ENCODE results near the gene ZFP1. TPM values are rescaled to one million over a fixed set of nuclear protein-coding genes. Genes with fewer than 3 reads are reported as not detected.
A peak's percentile ranks its signal among the peaks of the same experiment; 100 is the strongest.

The ZFP1 gene
- total RNA-seq, 1 donor from 2014 or later: 21.8 TPM

DNA sequence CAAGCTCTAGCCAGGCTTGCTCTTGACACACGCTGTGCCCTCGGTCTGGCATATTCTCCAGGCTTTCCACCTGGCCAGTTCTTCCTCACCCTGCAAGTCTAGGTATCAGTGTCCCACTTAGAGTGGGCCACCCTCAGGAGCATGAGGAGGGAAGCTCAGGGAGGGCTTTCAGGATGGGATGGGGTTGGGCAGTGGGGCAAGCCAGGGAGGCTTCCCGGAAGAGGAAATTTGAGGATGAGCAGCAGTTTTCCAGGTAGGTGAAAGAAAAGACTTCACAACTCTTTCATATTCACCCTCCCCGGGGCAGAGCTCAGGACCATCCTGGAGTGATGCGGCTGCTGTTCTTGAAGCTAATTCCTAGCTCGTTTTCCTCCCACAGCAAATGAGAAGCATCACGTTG is 17.2 kb upstream of the ZFP1 start:
- Mint-ChIP-seq H3K4me1 (peaks cover 5% of the 10 kb centered on the region), H3K27me3 (ENCODE audit: low read depth) (no peaks in the 10 kb centered on the region), H3K9me3 (peaks cover 14% of the 10 kb centered on the region), H3K4me3 (no peak overlapping the region), H3K36me3 (peaks cover 6% of the 10 kb centered on the region), H3K27ac (no peak overlapping the region)
- TF ChIP-seq, protein P1, sequence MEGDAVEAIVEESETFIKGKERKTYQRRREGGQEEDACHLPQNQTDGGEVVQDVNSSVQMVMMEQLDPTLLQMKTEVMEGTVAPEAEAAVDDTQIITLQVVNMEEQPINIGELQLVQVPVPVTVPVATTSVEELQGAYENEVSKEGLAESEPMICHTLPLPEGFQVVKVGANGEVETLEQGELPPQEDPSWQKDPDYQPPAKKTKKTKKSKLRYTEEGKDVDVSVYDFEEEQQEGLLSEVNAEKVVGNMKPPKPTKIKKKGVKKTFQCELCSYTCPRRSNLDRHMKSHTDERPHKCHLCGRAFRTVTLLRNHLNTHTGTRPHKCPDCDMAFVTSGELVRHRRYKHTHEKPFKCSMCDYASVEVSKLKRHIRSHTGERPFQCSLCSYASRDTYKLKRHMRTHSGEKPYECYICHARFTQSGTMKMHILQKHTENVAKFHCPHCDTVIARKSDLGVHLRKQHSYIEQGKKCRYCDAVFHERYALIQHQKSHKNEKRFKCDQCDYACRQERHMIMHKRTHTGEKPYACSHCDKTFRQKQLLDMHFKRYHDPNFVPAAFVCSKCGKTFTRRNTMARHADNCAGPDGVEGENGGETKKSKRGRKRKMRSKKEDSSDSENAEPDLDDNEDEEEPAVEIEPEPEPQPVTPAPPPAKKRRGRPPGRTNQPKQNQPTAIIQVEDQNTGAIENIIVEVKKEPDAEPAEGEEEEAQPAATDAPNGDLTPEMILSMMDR (IDR thresholded peaks at IDR 0.05; ENCODE audit: unreplicated experiment): no peak
- no peak for DNase-seq (ENCODE audit: low spot score in 2 of 2, unreplicated experiment in 2 of 2)

DNA sequence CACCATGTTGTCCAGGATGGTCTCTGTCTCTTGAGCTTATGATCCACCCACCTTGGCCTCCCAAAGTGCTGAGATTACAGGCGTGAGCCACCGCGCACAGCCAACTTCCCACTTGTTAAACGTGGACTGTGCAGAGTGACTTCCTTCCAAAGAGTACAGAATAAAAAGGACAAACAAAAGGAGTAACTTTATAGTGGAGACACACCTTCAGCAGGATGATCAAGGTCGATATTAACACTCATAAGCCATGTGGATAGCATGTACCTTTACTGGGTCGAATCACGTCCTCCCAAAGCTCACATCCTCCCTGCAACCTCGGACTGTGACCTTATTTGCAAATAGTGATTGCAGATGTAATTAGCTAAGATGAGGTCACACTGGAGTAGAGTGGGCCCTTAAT is 10.1 kb upstream of the ZFP1 start:
- TF ChIP-seq, protein P1 (IDR thresholded peaks at IDR 0.05; ENCODE audit: unreplicated experiment): no peak
- Mint-ChIP-seq H3K27me3 (ENCODE audit: low read depth) (no peaks in the 10 kb centered on the region), H3K9me3 (no peaks in the 10 kb centered on the region), H3K36me3 (no peaks in the 10 kb centered on the region), H3K4me1 (no peaks in the 10 kb centered on the region), H3K27ac (no peak overlapping the region), H3K4me3 (no peak overlapping the region)
- DNase-seq (ENCODE audit: low spot score in 2 of 2, unreplicated experiment in 2 of 2): no peak

DNA sequence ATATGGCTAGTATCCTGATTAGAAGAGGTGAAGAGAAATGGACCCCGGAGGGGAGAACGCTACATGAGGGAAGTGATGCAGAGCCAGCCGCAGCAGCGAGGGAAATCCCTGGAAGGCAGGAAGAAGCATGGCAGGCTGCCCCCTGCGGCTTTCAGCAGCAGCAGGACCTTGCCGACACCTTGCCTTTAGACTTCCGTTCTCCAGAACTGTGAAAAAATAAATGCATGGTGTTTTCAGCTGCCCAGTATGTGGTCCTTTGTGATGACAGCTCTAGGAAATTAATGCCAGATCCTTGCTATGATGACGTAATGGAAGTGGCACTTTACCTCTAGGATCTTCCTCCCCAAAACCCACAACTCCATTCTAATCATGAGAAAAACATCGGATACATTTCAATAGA is 9.7 kb upstream of the ZFP1 start:
- H3K4me3 Mint-ChIP-seq: no peak overlapping the region

DNA sequence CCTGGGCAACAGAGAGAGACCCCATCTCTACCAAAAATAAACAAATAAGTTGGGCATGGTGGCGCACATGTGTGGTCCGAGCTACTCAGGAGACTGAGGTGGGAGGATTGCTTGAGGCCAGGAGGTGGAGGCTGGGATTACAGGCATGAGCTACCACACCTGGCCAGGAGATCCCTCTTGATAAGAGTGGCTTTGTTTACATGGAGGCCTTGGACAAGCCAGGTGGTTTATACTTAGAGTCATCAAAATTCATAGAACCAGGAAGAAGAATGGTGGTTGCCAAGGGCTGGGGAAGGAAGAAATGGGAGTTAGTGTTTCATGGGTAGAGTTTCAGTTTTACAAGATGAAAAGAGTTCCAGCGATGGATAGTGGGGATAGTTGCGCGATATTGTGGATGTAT is 8.8 kb upstream of the ZFP1 start:
- TF ChIP-seq, protein P1 (IDR thresholded peaks at IDR 0.05; ENCODE audit: unreplicated experiment): no peak
- no peaks in the 10 kb centered on the region for H3K4me1 Mint-ChIP-seq
- H3K36me3 Mint-ChIP-seq: no peaks in the 10 kb centered on the region
- no peak overlapping the region for H3K27ac Mint-ChIP-seq
- no peaks in the 10 kb centered on the region for H3K27me3 Mint-ChIP-seq (ENCODE audit: low read depth)
- H3K9me3 Mint-ChIP-seq: no peaks in the 10 kb centered on the region
- no peak for DNase-seq (ENCODE audit: low spot score in 2 of 2, unreplicated experiment in 2 of 2)
- H3K4me3 Mint-ChIP-seq: no peak overlapping the region

More for the DNA sequence above, 9.7 kb upstream of the ZFP1 start:
- TF ChIP-seq, protein P1 (IDR thresholded peaks at IDR 0.05; ENCODE audit: unreplicated experiment): no peak
- H3K9me3 Mint-ChIP-seq: no peaks in the 10 kb centered on the region
- H3K36me3 Mint-ChIP-seq: no peaks in the 10 kb centered on the region
- no peak overlapping the region for H3K27ac Mint-ChIP-seq
- no peak for DNase-seq (ENCODE audit: low spot score in 2 of 2, unreplicated experiment in 2 of 2)
- no peaks in the 10 kb centered on the region for H3K4me1 Mint-ChIP-seq
- H3K27me3 Mint-ChIP-seq (ENCODE audit: low read depth): no peaks in the 10 kb centered on the region

DNA sequence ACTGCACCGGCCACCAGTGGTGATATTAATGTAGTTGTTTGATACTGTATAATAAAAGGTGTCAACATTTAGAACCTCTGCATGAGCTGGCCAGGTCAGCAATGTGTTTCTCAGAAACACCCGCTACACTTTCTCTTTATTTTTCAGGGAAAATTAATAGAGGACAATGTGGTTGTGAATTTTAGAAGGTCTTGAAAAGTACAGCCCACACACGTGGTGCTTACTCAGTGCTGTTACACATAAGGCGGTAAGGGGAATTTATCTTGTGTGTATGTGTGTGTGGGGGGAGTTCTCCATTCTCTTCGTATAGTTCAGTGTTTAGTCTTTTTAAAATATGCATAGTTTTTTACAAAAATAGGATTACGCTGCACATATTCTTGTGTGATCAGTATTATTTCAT is 4.4 kb upstream of the ZFP1 start:
- H3K36me3 Mint-ChIP-seq: peaks cover under 1% of the 10 kb centered on the region
- no peaks in the 10 kb centered on the region for H3K27me3 Mint-ChIP-seq (ENCODE audit: low read depth)
- no peak for DNase-seq (ENCODE audit: low spot score in 2 of 2, unreplicated experiment in 2 of 2)
- TF ChIP-seq, protein P1 (IDR thresholded peaks at IDR 0.05; ENCODE audit: unreplicated experiment): no peak
- no peak overlapping the region for H3K4me3 Mint-ChIP-seq
- peaks cover under 1% of the 10 kb centered on the region for H3K4me1 Mint-ChIP-seq
- peaks cover 6% of the 10 kb centered on the region for H3K9me3 Mint-ChIP-seq
- no peak overlapping the region for H3K27ac Mint-ChIP-seq

DNA sequence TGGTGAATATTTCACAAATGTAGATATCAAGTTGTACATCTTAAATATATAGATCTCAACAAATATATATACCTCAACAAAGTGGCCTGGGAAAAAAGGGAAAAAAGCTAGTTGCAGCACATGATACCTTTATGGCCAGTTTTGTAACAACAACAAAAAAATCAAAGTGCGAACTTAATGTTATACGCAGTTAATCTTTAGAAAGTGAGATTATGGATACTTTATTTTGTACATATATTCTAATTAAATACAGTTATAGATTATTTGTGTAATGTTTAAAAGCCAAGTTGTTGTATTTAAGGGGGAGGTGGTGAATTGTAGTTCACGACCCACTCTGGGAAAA is 385 bp upstream of the ZFP1 start:
- Mint-ChIP-seq H3K27ac (no peak overlapping the region), H3K36me3 (peaks cover 28% of the 10 kb centered on the region), H3K27me3 (ENCODE audit: low read depth) (no peaks in the 10 kb centered on the region), H3K9me3 (peaks cover 30% of the 10 kb centered on the region), H3K4me3 (peak overlapping the region; percentile 86), H3K4me1 (peaks cover 4% of the 10 kb centered on the region)
- TF ChIP-seq, protein P1 (IDR thresholded peaks at IDR 0.05; ENCODE audit: unreplicated experiment): no peak
- DNase-seq (ENCODE audit: low spot score in 2 of 2, unreplicated experiment in 2 of 2): no peak
